Esophagus squamous epithelium (tissue), 4 donors: ENCODE measurements around the gene LYSMD4.

Experiments
- POLR2A ChIP-seq, 4 donors: fragments of 450-650 bp; IDR thresholded peaks; one replicate each; pipeline ENCODE4 v1.6.1; 2017; ENCODE audit warnings: antibody characterized with exemption in 4 of 4, mild to moderate bottlenecking in 4 of 4, moderate library complexity in 3 of 4
- TF ChIP-seq, protein P1 (sequence below), 6 experiments: fragments of 450-650 bp in 4 of 6; fragments of 200-600 bp in 2 of 6; sonication (generic) in 2 of 6; IDR thresholded peaks; one replicate each; pipeline ENCODE4 v1.5.1; 2016 to 2019; ENCODE audit warnings: antibody characterized with exemption in 6 of 6, mild to moderate bottlenecking in 4 of 6, moderate library complexity in 4 of 6

GRCh38 chr15:99721104-99721778 is 12.0 kb downstream of the LYSMD4 start:
- TF ChIP-seq, protein P1, sequence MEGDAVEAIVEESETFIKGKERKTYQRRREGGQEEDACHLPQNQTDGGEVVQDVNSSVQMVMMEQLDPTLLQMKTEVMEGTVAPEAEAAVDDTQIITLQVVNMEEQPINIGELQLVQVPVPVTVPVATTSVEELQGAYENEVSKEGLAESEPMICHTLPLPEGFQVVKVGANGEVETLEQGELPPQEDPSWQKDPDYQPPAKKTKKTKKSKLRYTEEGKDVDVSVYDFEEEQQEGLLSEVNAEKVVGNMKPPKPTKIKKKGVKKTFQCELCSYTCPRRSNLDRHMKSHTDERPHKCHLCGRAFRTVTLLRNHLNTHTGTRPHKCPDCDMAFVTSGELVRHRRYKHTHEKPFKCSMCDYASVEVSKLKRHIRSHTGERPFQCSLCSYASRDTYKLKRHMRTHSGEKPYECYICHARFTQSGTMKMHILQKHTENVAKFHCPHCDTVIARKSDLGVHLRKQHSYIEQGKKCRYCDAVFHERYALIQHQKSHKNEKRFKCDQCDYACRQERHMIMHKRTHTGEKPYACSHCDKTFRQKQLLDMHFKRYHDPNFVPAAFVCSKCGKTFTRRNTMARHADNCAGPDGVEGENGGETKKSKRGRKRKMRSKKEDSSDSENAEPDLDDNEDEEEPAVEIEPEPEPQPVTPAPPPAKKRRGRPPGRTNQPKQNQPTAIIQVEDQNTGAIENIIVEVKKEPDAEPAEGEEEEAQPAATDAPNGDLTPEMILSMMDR (IDR thresholded peaks at IDR 0.05) = no peak
- TF ChIP-seq POLR2A (IDR thresholded peaks at IDR 0.05) = no peak
